NT2/D1 (cell line): ENCODE results near the gene PRPF40B.

ENCODE experiments used
- SUZ12 ChIP-seq: IDR thresholded peaks from 2 replicates; pipeline ENCODE4 v1.6.1; 2011; ENCODE audit not compliant: insufficient read length, insufficient read depth; ENCODE audit errors: extremely low read depth
- ZNF274 ChIP-seq: IDR thresholded peaks from 2 replicates; pipeline ENCODE4 v1.6.1; 2011; ENCODE audit warnings: mild to moderate bottlenecking, low read depth, low read length

DNA sequence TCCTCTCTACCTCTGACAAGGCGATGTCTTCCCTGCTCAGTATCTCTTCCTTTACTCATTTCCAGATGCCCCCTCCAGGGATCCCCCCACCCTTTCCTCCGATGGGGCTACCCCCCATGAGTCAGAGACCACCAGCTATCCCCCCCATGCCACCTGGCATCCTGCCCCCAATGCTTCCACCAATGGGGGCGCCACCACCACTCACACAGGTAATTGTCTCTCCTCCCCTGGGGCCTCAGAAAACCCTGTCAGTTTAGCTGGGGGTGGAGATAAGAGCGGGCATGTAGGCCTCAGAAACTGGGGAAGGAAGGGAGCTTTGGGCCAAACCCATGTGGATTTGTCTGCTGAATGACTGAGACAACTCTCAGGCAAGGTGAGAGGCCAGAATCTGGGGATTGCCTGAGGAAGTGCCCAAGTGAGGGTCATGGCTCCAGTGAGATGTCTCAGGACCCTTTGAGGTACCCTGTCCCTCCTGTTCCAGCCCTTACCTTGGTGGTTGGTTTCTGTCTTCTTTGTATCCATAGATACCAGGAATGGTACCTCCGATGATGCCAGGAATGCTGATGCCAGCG, 8.1 kb downstream of the PRPF40B start:
- TF ChIP-seq ZNF274 (no peak), SUZ12 (no peak)
